Astrocyte (in vitro differentiated cells and primary cell): ENCODE data around the gene LDAH. TPM values are rescaled to one million over a fixed set of nuclear protein-coding genes. Genes with fewer than 3 reads are reported as not detected.
A peak's percentile ranks its signal among the peaks of the same experiment; 100 is the strongest.

Experiments used
- DNase-seq: peaks from one replicate; pipeline ENCODE4 v3.0.0-alpha.2; 2010; ENCODE audit warnings: low read depth
- FAIRE-seq: peaks from 2 replicates; lab custom pipeline; 2011; peaks lifted over from hg19 to GRCh38; lab: Jason Lieb, UNC
- H2AFZ ChIP-seq: 2 replicates; pipeline ENCODE4 v1.6.0; 2012; ENCODE audit warnings: low read depth, low read length, inconsistent platforms
- H3K27ac ChIP-seq: 2 replicates; pipeline ENCODE4 v1.5.1; 2011; ENCODE audit warnings: low read depth, low read length, inconsistent platforms
- H3K27me3 ChIP-seq: 2 replicates; pipeline ENCODE4 v1.6.0; 2011; ENCODE audit warnings: low read length, inconsistent platforms; ENCODE audit not compliant: insufficient read depth
- H3K36me3 ChIP-seq: 2 replicates; pipeline ENCODE4 v1.5.1; 2011; ENCODE audit warnings: low read length, inconsistent platforms; ENCODE audit not compliant: insufficient read depth
- H3K4me1 ChIP-seq: 2 replicates; pipeline ENCODE4 v1.5.1; 2011; ENCODE audit warnings: low read length, inconsistent platforms; ENCODE audit not compliant: insufficient read depth
- H3K4me2 ChIP-seq: 2 replicates; pipeline ENCODE4 v1.6.0; 2012; ENCODE audit warnings: low read length, inconsistent platforms
- H3K4me3 ChIP-seq: 2 replicates; pipeline ENCODE4 v1.5.1; 2011; ENCODE audit warnings: low read depth, mild to moderate bottlenecking, low read length, inconsistent platforms; ENCODE audit not compliant: insufficient read depth
- H3K79me2 ChIP-seq: 2 replicates; pipeline ENCODE4 v1.6.0; 2012; ENCODE audit warnings: mild to moderate bottlenecking, low read length, inconsistent platforms; ENCODE audit not compliant: insufficient read depth
- H3K9ac ChIP-seq: 2 replicates; pipeline ENCODE4 v1.6.0; 2012; ENCODE audit warnings: mild to moderate bottlenecking, low read length, inconsistent platforms
- H3K9me3 ChIP-seq: 2 replicates; pipeline ENCODE4 v1.5.1; 2012; ENCODE audit warnings: low read depth, mild to moderate bottlenecking, low read length, inconsistent platforms; ENCODE audit not compliant: insufficient read depth
- H4K20me1 ChIP-seq: 2 replicates; pipeline ENCODE4 v1.6.0; 2012; ENCODE audit warnings: low read length, inconsistent platforms; ENCODE audit not compliant: insufficient read depth
- H3K27ac Mint-ChIP-seq: one replicate; pipeline ENCODE4 v1.8.0; 2021; ENCODE audit warnings: mild to moderate bottlenecking, mixed read lengths; ENCODE audit not compliant: unreplicated experiment
- H3K27me3 Mint-ChIP-seq: one replicate; pipeline ENCODE4 v1.8.0; 2021; ENCODE audit warnings: low read depth, mixed read lengths; ENCODE audit not compliant: unreplicated experiment
- H3K36me3 Mint-ChIP-seq: one replicate; pipeline ENCODE4 v1.8.0; 2021; ENCODE audit warnings: low read depth, mixed read lengths; ENCODE audit not compliant: unreplicated experiment
- H3K4me1 Mint-ChIP-seq: one replicate; pipeline ENCODE4 v1.8.0; 2021; ENCODE audit warnings: low read depth, mixed read lengths; ENCODE audit not compliant: unreplicated experiment
- H3K4me3 Mint-ChIP-seq: one replicate; pipeline ENCODE4 v1.8.0; 2021; ENCODE audit warnings: mild to moderate bottlenecking, moderate library complexity, mixed read lengths; ENCODE audit not compliant: unreplicated experiment
- H3K9me3 Mint-ChIP-seq: one replicate; pipeline ENCODE4 v1.8.0; 2021; ENCODE audit warnings: mild to moderate bottlenecking, mixed read lengths; ENCODE audit not compliant: unreplicated experiment
- CTCF ChIP-seq: IDR thresholded peaks from 2 replicates; pipeline ENCODE4 v1.5.1; 2011; ENCODE audit warnings: low read depth, mild to moderate bottlenecking, inconsistent platforms, low read length, moderate library complexity; ENCODE audit not compliant: insufficient read depth
- EZH2 ChIP-seq: IDR thresholded peaks from 2 replicates; pipeline ENCODE4 v1.6.1; 2012; ENCODE audit warnings: mild to moderate bottlenecking, low read length, inconsistent platforms; ENCODE audit not compliant: insufficient read depth
- total RNA-seq: library from RNA; stranded (reverse); gene quantifications from 2 replicates; pipeline ENCODE4 v1.2.1, GENCODE V29; 2021

The LDAH gene
- total RNA-seq, 1 donor from 2014 or later, result 19.3 TPM

GRCh38 chr2:20674974-20675679, 147.8 kb downstream of the LDAH start:
- no peak for TF ChIP-seq EZH2
- TF ChIP-seq CTCF, result no peak
- peaks cover 38% of the 10 kb centered on the region for H3K27me3 ChIP-seq
- peaks cover 4% of the 10 kb centered on the region for H3K9me3 Mint-ChIP-seq
- H3K9ac ChIP-seq, result no peak overlapping the region
- peaks cover 7% of the 10 kb centered on the region for H3K4me1 ChIP-seq
- peaks cover 27% of the 10 kb centered on the region for H3K27me3 Mint-ChIP-seq
- no peaks in the 10 kb centered on the region for H3K36me3 ChIP-seq
- no peak overlapping the region for H3K4me3 ChIP-seq
- DNase-seq (peak; percentile 64), FAIRE-seq (peak; percentile 45)
- H4K20me1 ChIP-seq, result no peaks in the 10 kb centered on the region
- no peak overlapping the region for H2AFZ ChIP-seq
- H3K4me3 Mint-ChIP-seq, result no peak overlapping the region
- H3K9me3 ChIP-seq, result no peaks in the 10 kb centered on the region
- H3K36me3 Mint-ChIP-seq, result peaks cover 2% of the 10 kb centered on the region
- no peak overlapping the region for H3K27ac ChIP-seq
- H3K4me2 ChIP-seq, result peak overlapping the region; percentile 15
- peaks cover 4% of the 10 kb centered on the region for H3K4me1 Mint-ChIP-seq
- no peak overlapping the region for H3K27ac Mint-ChIP-seq
- H3K79me2 ChIP-seq, result no peaks in the 10 kb centered on the region

- H3K36me3 ChIP-seq, result no peaks in the 10 kb centered on the region
- DNase-seq (no peak), FAIRE-seq (no peak)
- H3K9me3 Mint-ChIP-seq, result peaks cover 4% of the 10 kb centered on the region
- H3K4me3 ChIP-seq, result no peak overlapping the region
- no peaks in the 10 kb centered on the region for H3K79me2 ChIP-seq
- no peaks in the 10 kb centered on the region for H3K9me3 ChIP-seq
- H3K4me2 ChIP-seq, result no peak overlapping the region
- H4K20me1 ChIP-seq, result no peaks in the 10 kb centered on the region
- peaks cover 2% of the 10 kb centered on the region for H3K36me3 Mint-ChIP-seq
- H3K9ac ChIP-seq, result no peak overlapping the region
- H3K4me3 Mint-ChIP-seq, result no peak overlapping the region
- H3K27ac ChIP-seq, result no peak overlapping the region
- peaks cover 10% of the 10 kb centered on the region for H3K4me1 ChIP-seq
- H3K27me3 Mint-ChIP-seq, result peaks cover 33% of the 10 kb centered on the region
- no peak overlapping the region for H2AFZ ChIP-seq
- H3K27me3 ChIP-seq, result peaks cover 45% of the 10 kb centered on the region
- H3K27ac Mint-ChIP-seq, result no peak overlapping the region
- TF ChIP-seq EZH2 (no peak), CTCF (no peak)
- peaks cover 4% of the 10 kb centered on the region for H3K4me1 Mint-ChIP-seq
Observed at GRCh38 chr2:20674309-20674965, 148.5 kb downstream of the LDAH start.
